Neural progenitor cell (in vitro differentiated cells): ENCODE measurements around the gene SLC25A1. TPM values are rescaled to one million over a fixed set of nuclear protein-coding genes. Genes with fewer than 3 reads are reported as not detected.

ENCODE experiments used
- DNase-seq: peaks from one replicate; pipeline ENCODE4 v3.0.0-alpha.2; 2016; ENCODE audit warnings: low spot score
- H2AFZ ChIP-seq: fragments of 200-600 bp; sonication (generic); replicated peaks from 2 replicates; pipeline ENCODE4 v1.6.1; 2016; ENCODE audit warnings: antibody characterized with exemption
- H3F3A ChIP-seq: fragments of 200-600 bp; sonication (generic); 2 replicates; pipeline ENCODE4 v1.6.1; 2016; ENCODE audit warnings: antibody characterized with exemption, low read depth
- H3K27ac ChIP-seq: fragments of 200-600 bp; sonication (generic); 2 replicates; pipeline ENCODE4 v1.5.1; 2016; ENCODE audit warnings: mild to moderate bottlenecking
- H3K27me3 ChIP-seq: fragments of 200-600 bp; sonication (generic); 2 replicates; pipeline ENCODE4 v1.6.1; 2016; ENCODE audit warnings: mild to moderate bottlenecking, moderate library complexity
- H3K36me3 ChIP-seq: fragments of 200-600 bp; sonication (generic); 2 replicates; pipeline ENCODE4 v1.5.1; 2016
- H3K4me1 ChIP-seq: fragments of 200-600 bp; sonication (generic); 2 replicates; pipeline ENCODE4 v1.6.1; 2016; ENCODE audit warnings: mixed run types
- H3K4me2 ChIP-seq: fragments of 200-600 bp; sonication (generic); 2 replicates; pipeline ENCODE4 v1.6.1; 2016
- H3K4me3 ChIP-seq: fragments of 200-600 bp; sonication (generic); 2 replicates; pipeline ENCODE4 v1.5.1; 2016
- H3K79me2 ChIP-seq: fragments of 200-600 bp; sonication (generic); 2 replicates; pipeline ENCODE4 v1.6.1; 2016; ENCODE audit warnings: low read depth
- H3K9ac ChIP-seq: fragments of 200-600 bp; sonication (generic); 2 replicates; pipeline ENCODE4 v1.6.1; 2016
- H3K9me3 ChIP-seq: fragments of 200-600 bp; sonication (generic); 2 replicates; pipeline ENCODE4 v1.5.1; 2016; ENCODE audit warnings: low read depth
- H4K20me1 ChIP-seq: fragments of 200-600 bp; sonication (generic); 2 replicates; pipeline ENCODE4 v1.6.1; 2016; ENCODE audit warnings: low read depth
- H3K27ac Mint-ChIP-seq: 3 replicates; pipeline ENCODE4 v1.8.0; 2021; ENCODE audit warnings: mixed read lengths
- H3K27me3 Mint-ChIP-seq: 2 replicates; pipeline ENCODE4 v1.8.0; 2022; ENCODE audit warnings: low read depth, mild to moderate bottlenecking, inconsistent platforms, moderate library complexity, mixed read lengths; ENCODE audit not compliant: insufficient read depth
- H3K36me3 Mint-ChIP-seq: 3 replicates; pipeline ENCODE4 v1.8.0; 2021; ENCODE audit warnings: mixed read lengths
- H3K4me1 Mint-ChIP-seq: 3 replicates; pipeline ENCODE4 v1.8.0; 2021; ENCODE audit warnings: mixed read lengths
- H3K4me3 Mint-ChIP-seq: 3 replicates; pipeline ENCODE4 v1.8.0; 2021; ENCODE audit warnings: mild to moderate bottlenecking, moderate library complexity, mixed read lengths
- H3K9me3 Mint-ChIP-seq: 3 replicates; pipeline ENCODE4 v1.8.0; 2020; ENCODE audit warnings: mixed read lengths
- CTCF ChIP-seq: fragments of 200-600 bp; sonication (generic); IDR thresholded peaks from 2 replicates; pipeline ENCODE4 v1.5.1; 2017; ENCODE audit warnings: antibody characterized with exemption, mild to moderate bottlenecking
- EZH2 ChIP-seq: fragments of 200-600 bp; sonication (generic); IDR thresholded peaks from 2 replicates; pipeline ENCODE4 v1.6.1; 2017; ENCODE audit warnings: antibody characterized with exemption, mild to moderate bottlenecking, moderate library complexity
- EZH2phosphoT487 ChIP-seq: fragments of 200-600 bp; sonication (generic); IDR thresholded peaks from 2 replicates; pipeline ENCODE4 v1.6.1; 2017; ENCODE audit warnings: antibody characterized with exemption
- total RNA-seq: library from RNA; depleted of rRNA; stranded (reverse); fragments of >200 nt; gene quantifications from 2 replicates; pipeline ENCODE4 v1.2.3, GENCODE V29; 2015; ENCODE audit warnings: low replicate concordance

Gene SLC25A1
- total RNA-seq, 1 donor from 2014 or later: 28.6 TPM

- H4K20me1 ChIP-seq: peaks cover 9% of the 10 kb centered on the region
- no peak for DNase-seq
- Mint-ChIP-seq H3K9me3 (no peaks in the 10 kb centered on the region), H3K36me3 (peaks cover 20% of the 10 kb centered on the region), H3K4me1 (peaks cover 18% of the 10 kb centered on the region), H3K27me3 (peaks cover 2% of the 10 kb centered on the region), H3K27ac (no peak overlapping the region), H3K4me3 (no peak overlapping the region)
- H3K4me1 ChIP-seq: peaks cover 18% of the 10 kb centered on the region
- peaks cover 13% of the 10 kb centered on the region for H3F3A ChIP-seq
- H3K4me2 ChIP-seq: no peak overlapping the region
- no peak for TF ChIP-seq CTCF
- no peak for TF ChIP-seq EZH2
- no peak for TF ChIP-seq EZH2phosphoT487
- no peaks in the 10 kb centered on the region for H3K9me3 ChIP-seq
- H2AFZ ChIP-seq: no peak overlapping the region
- no peak overlapping the region for H3K9ac ChIP-seq
- H3K4me3 ChIP-seq: no peak overlapping the region
- no peaks in the 10 kb centered on the region for H3K27me3 ChIP-seq
- no peak overlapping the region for H3K27ac ChIP-seq
- H3K79me2 ChIP-seq: no peaks in the 10 kb centered on the region
- H3K36me3 ChIP-seq: no peaks in the 10 kb centered on the region
These were observed 40.2 kb upstream of the SLC25A1 start for GRCh38 chr22:19218541-19219233.

GRCh38 chr22:19216579-19216978 is 38.0 kb upstream of the SLC25A1 start:
- no peak overlapping the region for H3K4me2 ChIP-seq
- Mint-ChIP-seq H3K4me1 (peaks cover 24% of the 10 kb centered on the region), H3K36me3 (peaks cover 11% of the 10 kb centered on the region), H3K27me3 (no peaks in the 10 kb centered on the region), H3K27ac (no peak overlapping the region), H3K4me3 (no peak overlapping the region), H3K9me3 (no peaks in the 10 kb centered on the region)
- no peaks in the 10 kb centered on the region for H3K27me3 ChIP-seq
- no peak overlapping the region for H3K9ac ChIP-seq
- no peak overlapping the region for H3K27ac ChIP-seq
- H3F3A ChIP-seq: peaks cover 13% of the 10 kb centered on the region
- DNase-seq: no peak
- H3K4me3 ChIP-seq: no peak overlapping the region
- H3K9me3 ChIP-seq: no peaks in the 10 kb centered on the region
- TF ChIP-seq EZH2phosphoT487: no peak
- TF ChIP-seq CTCF: no peak
- TF ChIP-seq EZH2: no peak
- H3K4me1 ChIP-seq: peaks cover 23% of the 10 kb centered on the region
- H3K79me2 ChIP-seq: no peaks in the 10 kb centered on the region
- H3K36me3 ChIP-seq: no peaks in the 10 kb centered on the region
- peaks cover 9% of the 10 kb centered on the region for H4K20me1 ChIP-seq
- H2AFZ ChIP-seq: no peak overlapping the region

DNA sequence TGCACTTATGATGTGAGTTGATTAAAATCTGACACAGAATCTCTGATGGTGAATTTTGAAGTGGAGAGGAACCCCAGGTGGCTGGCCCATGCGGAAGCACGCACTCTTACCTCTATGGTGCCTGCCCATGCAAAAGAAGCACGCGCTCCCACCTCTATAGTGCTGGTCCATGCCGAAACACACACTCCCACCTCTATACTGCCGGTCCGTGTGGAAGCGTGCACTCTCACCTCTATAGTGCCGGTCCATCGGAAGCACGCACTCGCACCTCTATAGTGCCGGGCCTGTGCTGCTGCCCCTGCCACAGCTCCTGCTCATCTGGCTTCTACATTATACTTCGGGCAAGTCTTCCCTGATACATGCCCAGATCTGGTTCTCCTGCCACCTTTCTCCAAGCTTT is 36.8 kb upstream of the SLC25A1 start:
- H2AFZ ChIP-seq: no peak overlapping the region
- no peak for TF ChIP-seq CTCF
- no peak for TF ChIP-seq EZH2
- TF ChIP-seq EZH2phosphoT487: no peak
- H3K9ac ChIP-seq: no peak overlapping the region
- H3K9me3 ChIP-seq: no peaks in the 10 kb centered on the region
- no peak overlapping the region for H3K4me2 ChIP-seq
- peaks cover 13% of the 10 kb centered on the region for H3F3A ChIP-seq
- peaks cover 6% of the 10 kb centered on the region for H3K36me3 Mint-ChIP-seq
- no peaks in the 10 kb centered on the region for H3K27me3 Mint-ChIP-seq
- no peaks in the 10 kb centered on the region for H3K9me3 Mint-ChIP-seq
- no peaks in the 10 kb centered on the region for H3K79me2 ChIP-seq
- no peaks in the 10 kb centered on the region for H3K36me3 ChIP-seq
- peaks cover 9% of the 10 kb centered on the region for H4K20me1 ChIP-seq
- H3K27me3 ChIP-seq: no peaks in the 10 kb centered on the region
- peaks cover 23% of the 10 kb centered on the region for H3K4me1 ChIP-seq
- no peak for DNase-seq
- no peak overlapping the region for H3K4me3 ChIP-seq
- peaks cover 24% of the 10 kb centered on the region for H3K4me1 Mint-ChIP-seq
- H3K27ac ChIP-seq: no peak overlapping the region
- H3K4me3 Mint-ChIP-seq: no peak overlapping the region
- peak overlapping the region; percentile 64 for H3K27ac Mint-ChIP-seq
